Daoy (cell line): ENCODE data around the gene EFNA3. TPM values are rescaled to one million over a fixed set of nuclear protein-coding genes. Genes with fewer than 3 reads are reported as not detected.
A peak's percentile ranks its signal among the peaks of the same experiment; 100 is the strongest.
"Not testable (repeated sequence)": the region's sequence is repeated elsewhere in the genome, so short reads cannot be mapped to it uniquely, and the experiment has no call there.

Experiments used
- DNase-seq: peaks from one replicate; pipeline ENCODE4 v3.0.0-alpha.2; 2015; ENCODE audit warnings: low read depth
- total RNA-seq: library from RNA; depleted of rRNA; stranded (reverse); fragments of >200 nt; shearing (Covaris generic); gene quantifications from 2 replicates; pipeline ENCODE4 v1.2.3, GENCODE V29; 2014

Gene EFNA3
- total RNA-seq, 1 experiment from 2014 or later = 1.1 TPM

DNA sequence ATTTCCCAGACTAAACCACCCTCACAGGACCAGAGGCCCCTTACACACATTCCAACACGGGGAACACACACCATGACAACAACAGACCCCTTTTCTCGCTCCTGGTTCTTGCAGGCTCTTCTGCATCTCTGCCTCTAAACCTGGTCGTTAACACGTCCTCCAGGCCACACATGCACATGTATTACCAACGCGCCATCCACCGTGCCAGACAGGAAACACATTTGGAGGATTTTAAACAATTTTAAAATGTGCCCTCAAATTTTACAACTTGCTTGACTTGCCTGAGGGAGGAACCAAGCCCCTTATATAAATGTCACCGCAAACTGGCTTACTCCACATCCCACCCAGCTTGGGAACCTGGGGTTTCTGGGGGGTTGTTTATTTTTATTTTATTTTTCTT is 32.2 kb downstream of the EFNA3 start:
- DNase-seq = no peak

DNA sequence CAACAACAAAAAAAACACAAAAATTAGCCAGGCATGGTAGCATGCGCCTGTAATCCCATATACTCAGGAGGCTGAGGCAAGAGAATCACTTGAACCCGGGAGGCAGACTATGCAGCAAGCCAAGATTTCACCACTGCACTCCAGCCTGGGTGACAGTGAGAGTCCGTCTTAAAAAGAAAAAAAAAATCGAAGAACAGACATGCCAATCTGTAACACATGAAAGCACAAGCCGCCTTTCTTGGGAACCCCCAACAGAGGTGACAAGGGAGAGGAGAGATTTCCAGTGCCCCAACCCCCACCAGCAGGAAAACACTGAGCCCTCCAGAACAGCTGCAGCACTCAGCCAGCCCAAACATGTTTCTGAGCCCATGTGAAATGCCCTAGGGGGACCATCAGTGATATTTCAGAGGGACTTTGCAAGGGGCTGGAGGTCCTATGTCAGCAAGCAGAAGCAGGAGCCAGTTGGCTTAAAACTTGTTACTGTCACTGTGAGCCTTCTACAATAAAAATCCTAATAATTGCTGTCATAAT is 34.9 kb downstream of the EFNA3 start:
- DNase-seq = no peak

DNA sequence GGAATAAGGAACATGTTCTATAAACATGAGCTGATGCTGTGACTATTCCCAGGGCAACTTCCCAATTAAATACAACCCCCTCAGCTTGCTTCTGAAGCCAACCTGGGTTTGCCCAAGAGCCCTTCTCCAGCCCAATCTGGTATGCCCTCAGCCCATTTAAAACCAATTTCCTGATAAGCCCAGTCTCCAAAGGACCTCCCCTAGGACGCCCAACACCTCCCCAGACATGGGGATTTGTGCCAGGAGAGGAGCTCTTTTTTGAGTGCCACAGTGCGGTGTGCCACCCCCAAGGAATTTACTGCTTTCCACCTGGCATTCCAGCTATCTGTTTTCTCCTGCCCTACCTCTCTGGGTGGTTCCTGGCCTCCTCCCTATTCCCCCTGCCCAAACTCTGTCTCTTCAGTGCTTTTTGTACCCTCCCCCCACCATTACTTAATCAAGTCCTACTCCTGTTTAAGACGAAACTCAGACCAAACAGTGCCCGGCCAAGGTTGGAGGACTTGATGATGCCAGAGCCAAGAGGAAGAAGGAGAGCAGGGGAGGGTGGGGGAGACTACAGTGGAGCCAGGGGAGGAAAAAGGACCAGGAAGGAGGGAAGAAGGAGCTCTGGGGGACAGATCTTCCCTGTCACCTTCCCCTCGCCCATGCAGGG is 37.6 kb downstream of the EFNA3 start:
- DNase-seq = no peak

DNA sequence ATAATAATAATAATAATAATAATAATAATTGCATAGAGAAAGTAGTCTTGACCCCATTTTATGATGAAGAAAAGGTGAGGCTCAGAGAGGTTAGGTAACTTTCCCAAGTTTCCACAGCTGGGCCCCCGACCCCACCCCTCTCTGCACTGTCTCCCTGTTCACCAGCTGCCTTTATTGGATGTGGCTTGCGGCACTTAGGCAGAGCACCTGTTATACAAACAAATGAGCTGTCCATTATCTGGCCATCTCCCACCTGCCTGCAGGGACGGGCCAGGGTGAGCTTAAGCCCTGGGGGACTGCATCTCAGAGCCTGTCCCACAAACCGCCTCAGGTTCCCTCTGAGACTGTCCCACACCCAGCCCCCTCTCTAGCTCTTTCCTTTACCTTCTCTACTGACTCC is 39.0 kb downstream of the EFNA3 start:
- DNase-seq = no peak

DNA sequence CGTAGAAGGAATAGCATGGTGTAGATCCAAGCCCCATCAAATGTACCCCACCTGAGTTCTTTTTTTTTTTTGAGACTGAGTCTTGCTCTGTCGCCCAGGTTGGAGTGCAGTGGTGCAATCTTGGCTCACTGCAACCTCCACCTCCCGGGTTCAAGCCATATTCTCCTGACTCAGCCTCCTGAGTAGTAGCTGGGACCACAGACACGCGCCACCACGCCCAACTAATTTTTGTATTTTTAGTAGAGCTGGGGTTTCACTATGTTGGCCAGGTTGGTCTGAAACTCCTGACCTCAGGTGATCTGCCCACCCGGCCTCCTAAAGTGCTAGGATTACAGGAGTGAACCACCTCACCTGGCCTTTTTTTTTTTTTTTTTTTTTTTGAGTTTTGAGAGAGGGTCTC is 39.5 kb downstream of the EFNA3 start:
- DNase-seq = not testable (repeated sequence)

DNA sequence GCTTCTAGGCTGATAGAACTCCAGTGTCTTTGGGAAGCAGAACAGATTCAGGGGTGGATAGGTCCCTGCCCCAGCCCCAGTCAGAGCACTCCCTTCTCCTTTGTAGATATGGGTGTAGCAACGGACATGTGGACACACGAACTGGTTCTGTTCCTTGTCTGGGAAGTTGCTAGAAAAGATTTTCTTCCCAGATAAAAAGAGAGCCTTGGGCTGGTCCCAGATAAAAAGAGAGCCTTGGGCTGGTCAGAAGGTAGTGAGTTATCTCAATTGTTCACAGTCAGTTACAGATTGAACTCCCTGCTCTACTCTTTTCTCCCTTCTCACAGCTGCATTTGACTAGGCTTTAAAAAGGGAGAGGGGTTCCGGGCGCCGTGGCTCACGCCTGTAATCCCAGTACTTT is 41.6 kb downstream of the EFNA3 start:
- DNase-seq = no peak

DNA sequence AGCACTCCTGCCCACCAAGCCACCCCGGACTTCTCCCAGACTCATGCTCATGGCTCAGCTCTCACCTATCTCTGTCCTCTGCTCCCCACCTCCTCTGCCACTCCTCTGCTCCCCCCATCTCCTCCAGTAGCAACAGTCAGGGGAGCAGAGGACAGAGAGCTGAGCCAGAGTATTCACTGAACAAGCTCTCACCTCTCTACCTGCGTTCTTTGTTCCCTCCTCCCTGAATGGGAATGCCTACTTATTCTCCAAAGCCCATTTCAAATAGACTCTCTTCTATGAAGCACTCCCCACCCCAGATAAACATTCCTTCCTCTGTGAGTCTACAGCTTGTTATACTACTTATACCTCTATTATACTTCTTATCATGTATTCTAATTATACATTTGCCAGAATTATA is 42.6 kb downstream of the EFNA3 start:
- DNase-seq = no peak

DNA sequence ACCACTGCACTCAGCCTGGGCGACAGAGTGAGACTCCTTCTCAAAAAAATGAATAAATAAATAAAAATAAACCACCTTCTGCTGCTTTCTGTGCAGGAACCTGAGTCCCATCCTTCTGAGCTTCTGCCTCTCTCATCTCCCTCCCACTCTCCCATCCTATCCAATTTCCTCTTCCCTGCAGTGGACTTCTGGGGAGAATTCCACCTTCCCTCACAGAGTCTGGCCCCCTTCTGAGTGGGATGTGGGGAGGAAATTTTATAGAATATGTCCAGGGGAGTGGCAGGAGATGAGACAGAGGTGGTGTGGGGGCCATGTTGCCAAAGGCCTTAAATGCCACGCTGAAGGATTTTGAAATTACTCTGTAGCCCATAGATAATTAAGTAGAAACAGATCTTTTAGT is 43.7 kb downstream of the EFNA3 start:
- DNase-seq = no peak

DNA sequence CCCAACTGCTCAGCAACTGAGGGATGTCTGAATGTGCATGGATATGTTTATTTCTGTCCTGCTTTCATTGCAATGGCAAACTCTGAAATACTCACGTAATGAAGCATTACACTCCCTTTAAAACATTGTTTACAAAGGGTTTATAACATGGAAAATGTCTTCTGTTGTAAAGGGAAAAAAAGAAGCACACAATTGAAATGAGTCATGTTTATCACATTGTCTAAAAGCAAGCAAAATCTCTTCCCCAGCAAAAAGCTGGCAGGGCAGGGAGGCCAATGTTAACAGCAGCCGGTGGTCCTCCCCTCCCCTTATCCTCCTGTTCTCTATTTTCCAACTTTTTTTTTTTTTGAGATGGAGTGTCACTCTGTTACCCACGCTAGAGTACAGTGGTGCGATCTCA is 45.2 kb downstream of the EFNA3 start:
- no peak for DNase-seq

DNA sequence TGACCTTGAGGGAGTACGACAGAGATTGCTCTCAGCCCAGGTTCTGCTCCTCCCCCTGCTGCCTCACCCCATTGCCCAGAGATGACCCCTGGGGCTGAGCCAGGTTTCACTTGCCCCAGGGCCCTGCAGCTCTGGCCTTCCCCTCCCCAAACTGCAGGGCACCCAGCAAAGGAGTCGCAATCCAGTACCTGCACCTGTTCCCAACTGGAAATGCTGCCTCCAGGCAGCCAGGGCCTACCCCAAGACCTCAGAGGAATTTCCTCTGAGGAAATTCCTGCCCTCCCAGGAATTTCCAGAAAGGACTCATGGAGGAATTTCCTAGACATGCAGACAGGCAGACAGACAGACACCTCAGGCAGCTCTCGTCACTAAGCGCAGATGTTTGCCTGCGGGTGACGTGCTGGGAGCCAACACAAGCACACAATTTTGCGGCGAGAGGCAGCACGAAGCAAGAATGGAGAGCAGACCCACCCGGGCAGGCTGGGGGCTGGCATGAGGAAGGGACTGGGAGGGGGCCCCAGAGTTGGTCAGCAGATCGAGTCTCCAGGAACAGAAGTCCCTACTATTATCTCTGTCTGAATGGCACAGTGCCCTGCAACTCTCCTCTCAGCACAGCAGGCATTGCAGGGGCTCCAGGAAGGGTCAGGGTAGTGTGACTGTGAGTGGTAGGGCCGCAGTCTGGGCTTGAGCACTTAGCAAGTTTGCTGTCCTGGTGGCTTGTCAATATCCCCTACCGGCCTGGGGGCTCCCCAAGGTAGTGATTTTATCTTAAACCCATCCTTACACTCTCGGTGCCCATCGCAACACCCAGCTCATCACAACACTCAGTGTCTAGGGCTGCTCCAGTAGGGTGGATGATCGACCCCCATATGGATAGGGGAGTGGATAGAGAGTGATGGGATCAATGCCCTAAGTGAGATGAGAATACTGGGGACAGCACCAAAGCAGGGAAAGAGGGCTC is 46.1 kb downstream of the EFNA3 start:
- DNase-seq = peak; percentile 88

DNA sequence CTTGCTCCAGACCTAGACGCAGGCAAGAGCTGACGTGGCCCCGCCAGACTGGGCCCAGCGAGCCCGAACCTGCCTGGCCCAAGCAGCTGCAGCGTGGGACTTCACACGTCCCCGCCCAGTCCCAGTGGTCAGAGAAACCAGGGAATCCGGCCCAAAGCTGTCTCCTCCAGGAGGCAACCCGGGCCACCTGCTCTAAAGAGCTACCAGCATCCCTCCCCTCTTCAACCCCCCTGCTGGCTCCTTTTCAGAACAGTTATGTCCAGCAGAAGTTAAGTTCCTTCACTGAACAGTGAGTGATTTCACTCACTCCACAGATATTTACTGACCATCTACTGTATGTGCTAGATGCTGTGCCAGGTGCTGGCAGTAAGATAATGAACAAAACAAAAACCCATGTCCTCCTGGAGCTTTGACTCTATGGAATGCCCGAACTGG is 46.9 kb downstream of the EFNA3 start:
- no peak for DNase-seq

DNA sequence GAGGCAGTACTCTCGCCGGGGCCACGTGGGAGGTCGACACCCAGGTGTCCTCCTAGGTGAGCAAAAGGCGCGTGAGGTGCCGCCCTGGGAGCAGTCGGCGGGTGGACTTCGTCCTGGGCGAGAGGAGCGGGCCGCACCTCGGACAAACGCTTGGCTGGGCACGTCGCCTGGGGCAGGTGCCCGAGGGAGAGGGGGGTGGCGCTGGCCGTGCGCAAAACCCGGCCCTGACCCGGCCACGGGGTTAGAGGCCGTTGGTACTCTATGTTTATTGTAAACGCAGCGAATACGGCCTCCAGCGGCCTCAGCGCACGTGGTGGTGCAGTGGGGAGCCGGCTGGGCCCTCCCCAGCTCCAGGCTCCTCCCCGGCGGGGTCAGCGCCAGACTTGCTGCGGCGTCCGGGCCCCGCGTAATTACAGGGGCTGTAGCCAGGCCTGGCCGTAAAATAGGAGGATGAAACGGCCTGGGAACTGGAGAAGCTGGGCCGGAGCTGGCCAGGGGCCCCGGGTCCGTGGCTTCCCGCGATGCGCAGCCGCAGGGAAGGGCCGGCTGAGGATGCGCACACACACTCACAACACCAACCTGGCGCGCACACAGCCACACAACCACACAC is 47.4 kb downstream of the EFNA3 start:
- peak; percentile 49 for DNase-seq

DNA sequence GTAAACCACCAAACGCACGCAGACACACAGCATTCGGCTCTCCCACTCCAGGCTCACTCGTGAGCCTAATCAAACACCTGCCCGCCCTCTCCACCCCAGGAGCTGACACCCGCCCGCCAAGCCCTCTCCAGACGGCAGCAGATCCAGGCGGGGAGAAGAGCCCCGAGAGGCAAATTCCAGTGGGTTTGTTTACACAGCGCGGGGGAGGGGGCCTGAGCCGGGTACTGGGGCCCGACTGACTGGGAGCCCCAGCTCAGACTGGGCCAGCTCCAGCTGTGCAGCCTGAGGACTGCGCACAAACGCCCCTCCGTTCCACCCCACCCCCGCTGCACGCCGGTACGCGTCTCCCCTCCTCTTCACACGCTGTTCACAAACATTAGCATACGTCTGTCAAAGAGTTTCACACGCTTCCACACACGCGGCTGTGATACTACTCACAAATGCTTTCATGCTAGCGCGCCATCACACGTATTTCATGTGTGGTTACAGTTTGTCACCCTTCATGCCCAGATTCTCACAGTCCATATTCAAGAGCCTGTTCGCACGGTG is 48.0 kb downstream of the EFNA3 start:
- peak; percentile 70 for DNase-seq

DNA sequence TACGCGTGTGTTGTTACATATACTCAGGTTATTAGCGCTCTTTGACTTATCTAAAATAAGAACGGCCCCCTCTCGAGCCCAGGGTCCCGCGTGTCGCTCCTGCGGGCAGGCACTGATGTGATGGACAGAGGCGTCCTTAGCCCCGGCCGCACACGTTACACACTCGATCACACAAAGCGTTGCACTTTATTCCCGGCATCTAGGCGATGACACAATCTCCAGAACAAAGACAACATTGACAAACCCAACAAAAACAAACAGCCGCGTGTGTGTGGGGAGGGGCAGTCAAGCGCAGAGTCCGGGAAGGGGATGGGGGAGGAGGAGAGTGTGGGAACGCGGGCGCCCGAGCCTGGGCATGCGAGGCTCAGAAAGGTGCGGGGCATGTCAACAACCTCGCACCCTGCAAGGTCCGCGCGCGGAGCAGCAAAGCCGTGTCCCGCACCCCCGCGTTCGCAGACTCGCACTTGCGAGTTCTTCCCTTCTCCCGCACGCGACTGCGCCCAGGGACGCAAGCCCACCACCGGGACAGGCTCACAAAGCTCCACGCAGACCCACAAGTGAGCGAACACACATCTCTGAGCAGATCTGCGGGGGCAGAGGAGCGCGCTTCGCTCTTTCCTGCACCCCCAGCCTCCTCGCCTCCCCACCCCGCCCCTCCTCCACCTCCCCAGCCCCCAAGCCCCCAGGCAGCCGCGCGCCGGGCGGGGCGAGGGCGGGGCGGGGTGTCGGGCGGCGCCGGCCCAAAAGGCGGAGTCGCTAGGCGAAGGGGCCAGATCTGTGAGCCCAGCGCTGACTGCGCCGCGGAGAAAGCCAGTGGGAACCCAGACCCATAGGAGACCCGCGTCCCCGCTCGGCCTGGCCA is 48.7 kb downstream of the EFNA3 start, which contains the start of gene EFNA1:
EFNA1 (plus strand) TSS at position 772 of the 862 bp plus-strand sequence. CDS start 102 bp downstream, outside the sequence.
- DNase-seq = peak; percentile 85

DNA sequence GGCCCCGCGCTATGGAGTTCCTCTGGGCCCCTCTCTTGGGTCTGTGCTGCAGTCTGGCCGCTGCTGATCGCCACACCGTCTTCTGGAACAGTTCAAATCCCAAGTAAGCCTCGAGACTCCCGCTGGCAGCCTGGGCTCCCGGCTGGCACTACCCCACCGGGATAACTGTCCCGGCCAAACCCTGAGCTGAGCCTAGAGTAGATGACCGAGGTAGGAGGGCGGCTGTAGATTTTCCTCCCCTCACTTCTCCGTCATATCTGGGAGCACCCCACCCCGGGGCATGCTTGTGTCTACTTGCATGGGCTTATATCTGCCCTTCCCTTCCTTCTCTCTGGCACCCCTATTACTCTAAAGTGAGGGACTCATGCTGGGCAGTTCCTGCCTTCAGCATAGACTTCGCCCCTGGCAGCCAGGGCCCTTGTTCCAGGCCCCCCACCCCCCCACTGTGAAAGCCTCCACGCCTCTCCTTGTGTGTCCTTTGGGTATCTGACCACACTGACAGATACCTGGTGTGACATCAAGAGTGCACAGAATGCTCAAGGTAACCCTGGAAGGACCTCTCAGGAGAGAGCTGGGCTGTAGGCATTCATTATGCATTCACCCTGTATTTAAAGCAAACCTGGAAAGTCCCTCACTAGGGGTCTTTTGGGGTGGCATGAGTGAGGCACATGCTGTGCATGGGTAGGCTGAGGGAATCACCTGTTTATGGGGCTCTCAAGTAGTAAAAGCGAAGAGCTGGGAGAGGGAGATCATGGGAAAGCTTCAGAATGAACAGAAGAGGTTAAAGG is 49.5 kb downstream of the EFNA3 start:
- DNase-seq = no peak

DNA sequence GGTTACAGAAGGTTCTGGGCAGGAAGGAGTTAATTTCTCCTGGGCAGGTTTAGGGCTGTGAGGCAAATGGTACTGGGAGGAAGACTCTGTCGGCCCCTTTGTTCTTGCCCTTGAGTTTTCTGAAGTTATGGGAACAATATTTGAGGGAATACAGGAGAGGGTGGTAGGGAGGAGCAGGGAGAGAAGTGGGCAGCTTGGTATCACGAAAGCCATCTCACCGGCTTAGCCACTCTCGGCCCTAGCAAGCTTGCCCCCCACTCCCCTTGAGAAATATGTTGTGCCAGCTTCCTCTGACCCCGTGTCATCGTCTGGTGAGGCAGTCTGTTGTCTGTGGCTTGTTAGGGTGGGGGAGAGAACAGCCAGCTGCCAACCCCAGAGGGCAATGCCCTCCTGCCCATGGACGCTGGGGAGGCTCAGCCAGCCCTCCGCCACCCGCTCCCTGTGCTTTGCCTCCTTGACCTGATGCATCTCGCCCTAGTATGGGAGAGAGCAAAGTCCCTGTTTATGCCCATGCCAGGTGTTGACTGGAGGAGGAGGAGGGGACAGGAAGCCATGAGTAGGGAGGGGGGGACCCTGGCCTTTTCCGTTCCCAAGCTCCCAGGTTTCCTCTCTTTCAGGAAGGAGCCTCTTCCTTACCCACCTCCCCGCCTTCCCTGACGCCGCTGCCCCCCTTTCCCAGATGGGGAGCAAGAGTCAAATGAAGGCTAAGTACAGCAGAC is 50.3 kb downstream of the EFNA3 start:
- peak; percentile 59 for DNase-seq

DNA sequence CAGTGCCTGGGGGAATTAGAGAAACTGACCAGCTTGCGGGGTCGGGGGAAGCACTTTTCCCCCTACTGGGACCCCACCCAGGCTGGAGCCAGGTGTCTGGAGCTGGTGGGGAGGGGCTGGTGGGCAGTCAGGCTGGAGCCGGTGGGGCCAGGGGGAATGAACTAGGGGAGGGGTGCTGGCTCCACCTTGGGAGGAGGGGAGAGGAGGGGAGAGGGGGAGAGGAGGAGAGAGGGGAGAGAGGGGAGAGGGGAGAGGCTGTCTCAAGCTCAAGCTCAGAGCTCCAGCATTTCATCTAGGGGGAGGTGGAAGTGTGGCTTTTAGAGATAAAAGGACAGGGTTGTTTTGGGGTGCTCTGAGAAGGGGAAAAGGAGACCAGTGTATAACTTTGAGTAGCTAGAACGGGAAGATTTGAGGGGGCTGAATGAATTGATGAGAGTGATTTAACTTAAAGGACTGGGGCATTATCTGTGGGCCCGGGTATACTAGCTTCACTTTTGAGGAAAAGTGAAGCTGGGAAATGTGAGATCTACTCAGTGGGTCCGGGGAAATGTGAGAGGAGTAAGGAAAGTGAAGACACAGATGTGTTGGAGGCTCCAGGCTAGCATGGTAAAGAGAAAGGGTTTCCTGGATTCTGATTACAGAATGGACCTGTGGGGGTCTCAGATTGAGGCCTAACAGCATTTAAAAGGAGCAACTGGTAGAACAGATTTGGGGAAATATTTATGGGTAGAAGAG is 51.8 kb downstream of the EFNA3 start:
- no peak for DNase-seq

DNA sequence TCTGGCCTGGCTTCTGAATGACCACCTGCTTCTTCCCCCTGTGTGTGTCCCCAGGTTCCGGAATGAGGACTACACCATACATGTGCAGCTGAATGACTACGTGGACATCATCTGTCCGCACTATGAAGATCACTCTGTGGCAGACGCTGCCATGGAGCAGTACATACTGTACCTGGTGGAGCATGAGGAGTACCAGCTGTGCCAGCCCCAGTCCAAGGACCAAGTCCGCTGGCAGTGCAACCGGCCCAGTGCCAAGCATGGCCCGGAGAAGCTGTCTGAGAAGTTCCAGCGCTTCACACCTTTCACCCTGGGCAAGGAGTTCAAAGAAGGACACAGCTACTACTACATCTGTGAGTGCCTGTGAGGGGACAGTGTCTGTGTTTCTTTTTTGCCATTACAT is 52.6 kb downstream of the EFNA3 start:
- no peak for DNase-seq

DNA sequence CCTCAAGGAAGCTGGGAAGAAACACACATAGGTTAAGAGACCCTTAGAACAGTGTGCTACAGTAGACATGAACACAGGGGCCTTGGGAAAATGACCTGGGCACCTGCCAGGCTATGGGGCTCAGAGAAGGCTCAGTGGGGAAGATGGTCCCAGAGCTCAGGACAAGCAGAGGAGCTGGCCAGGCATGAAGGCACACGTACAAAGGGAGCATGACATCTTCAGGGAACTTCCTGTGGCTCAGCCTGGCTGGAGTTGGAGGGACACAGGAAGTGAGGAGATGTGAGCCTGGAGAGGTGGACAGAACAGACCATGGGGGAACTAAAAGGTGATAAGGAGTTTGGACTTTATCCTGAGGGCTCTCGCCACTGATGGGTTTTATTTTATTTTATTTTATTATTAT is 53.2 kb downstream of the EFNA3 start:
- no peak for DNase-seq
